Measurements from ENCODE around the gene KRTAP19-1. TPM values are rescaled to one million over a fixed set of nuclear protein-coding genes. Genes with fewer than 3 reads are reported as not detected.

The KRTAP19-1 gene
- total RNA-seq, 1 experiment from 2014 or later, result not detected

GRCh38 chr21:30444204-30444603 is 36.0 kb downstream of the KRTAP19-1 start:
- H2AK5ac ChIP-seq (ENCODE audit: insufficient read length, low read length), result no peak overlapping the region
- H4K8ac ChIP-seq (replicated peaks; ENCODE audit: insufficient read length, low read depth, low read length), result no peak overlapping the region
- H3K18ac ChIP-seq (ENCODE audit: insufficient read length, low read depth, low read length), result no peak overlapping the region
- H3K4ac ChIP-seq (ENCODE audit: low read depth, low read length), result no peak overlapping the region
- H3K23me2 ChIP-seq (ENCODE audit: insufficient read length, low read depth, low read length, poor library complexity, severe bottlenecking), result no peaks in the 10 kb centered on the region
- no peak overlapping the region for H2AFZ ChIP-seq (ENCODE audit: low read length)
- no peak overlapping the region for H2BK120ac ChIP-seq (ENCODE audit: low read depth, low read length, poor library complexity, severe bottlenecking)
- H3K9me3 ChIP-seq (ENCODE audit: control insufficient read depth, low read depth, low read length), result no peaks in the 10 kb centered on the region
- peak; percentile 34 for DNase-seq
- H3K23ac ChIP-seq (ENCODE audit: insufficient read length, low read depth, low read length), result no peak overlapping the region
- no peaks in the 10 kb centered on the region for H4K20me1 ChIP-seq (ENCODE audit: control insufficient read depth, insufficient read depth, insufficient read length)
- H3K4me2 ChIP-seq (ENCODE audit: insufficient read depth, insufficient read length, low read length), result no peak overlapping the region
- Mint-ChIP-seq H3K27me3 (ENCODE audit: low read depth) (no peaks in the 10 kb centered on the region), H3K4me1 (peaks cover 17 to 26% of the 10 kb centered on the region in 2 experiments), H3K9me3 (no peaks in the 10 kb centered on the region), H3K27ac (peak overlapping the region in 2 of 3 experiments; percentile 22 to 64; a peak in 3 of 7 replicates), H3K4me3 (no peak overlapping the region), H3K36me3 (ENCODE audit: insufficient read depth in 1 of 3, low read depth in 3 of 3) (peaks cover 0 to 4% (median 0%) of the 10 kb centered on the region in 3 experiments; a peak in 1 of 7 replicates)
- no peak overlapping the region for H2BK12ac ChIP-seq (ENCODE audit: insufficient read length, low read depth, low read length)
- H3K56ac ChIP-seq (ENCODE audit: insufficient read length, low read depth, low read length), result no peak overlapping the region
- no peaks in the 10 kb centered on the region for H3K27me3 ChIP-seq (ENCODE audit: insufficient read depth, low read length)
- no peak overlapping the region for H3K27ac ChIP-seq (ENCODE audit: insufficient read length, low read depth, low read length)
- H3T11ph ChIP-seq (ENCODE audit: low read length), result no peak overlapping the region
- peaks cover 3% of the 10 kb centered on the region; the same call in 1 of the 2 replicates for H3K4me1 ChIP-seq (ENCODE audit: insufficient read depth, low read length)
- no peak overlapping the region for H2BK20ac ChIP-seq (ENCODE audit: low read depth, low read length, poor library complexity, severe bottlenecking)
- no peak overlapping the region for H2BK15ac ChIP-seq (ENCODE audit: low read depth, low read length)
- no peak overlapping the region for H2BK5ac ChIP-seq (ENCODE audit: insufficient read length, low read length)
- H4K5ac ChIP-seq (ENCODE audit: insufficient read length, low read depth, low read length), result no peak overlapping the region
- no peaks in the 10 kb centered on the region for H3K79me2 ChIP-seq (ENCODE audit: insufficient read depth, low read length)
- no peak overlapping the region for H3K9ac ChIP-seq (ENCODE audit: extremely low read depth, insufficient read length, low read length)
- peak; percentile 53; the same call in 2 of the 3 replicates for TF ChIP-seq CTCF (conservative IDR thresholded peaks at IDR 0.05)
- WGBS (ENCODE audit: extremely low coverage, insufficient read length, low lambda C conversion rate), result no CpG with 5 or more reads among the region's 1 CpG
- no peaks in the 10 kb centered on the region for H3K79me1 ChIP-seq (ENCODE audit: insufficient read depth, low read depth, low read length, poor library complexity, severe bottlenecking)
- no peak overlapping the region for H3K14ac ChIP-seq (ENCODE audit: insufficient read depth, low read length)
- H4K91ac ChIP-seq (ENCODE audit: insufficient read length, low read depth, low read length), result no peak overlapping the region

Data from H9 (cell line).